ENCODE measurements around the gene PPM1A. TPM values are rescaled to one million over a fixed set of nuclear protein-coding genes. Genes with fewer than 3 reads are reported as not detected.

Gene PPM1A
- total and polyA plus RNA-seq, 2 of the 13 experiments (the other 11 are each of a cell fraction or from before 2014, with no cell fraction given), result 23.3 to 29.8 TPM

DNA sequence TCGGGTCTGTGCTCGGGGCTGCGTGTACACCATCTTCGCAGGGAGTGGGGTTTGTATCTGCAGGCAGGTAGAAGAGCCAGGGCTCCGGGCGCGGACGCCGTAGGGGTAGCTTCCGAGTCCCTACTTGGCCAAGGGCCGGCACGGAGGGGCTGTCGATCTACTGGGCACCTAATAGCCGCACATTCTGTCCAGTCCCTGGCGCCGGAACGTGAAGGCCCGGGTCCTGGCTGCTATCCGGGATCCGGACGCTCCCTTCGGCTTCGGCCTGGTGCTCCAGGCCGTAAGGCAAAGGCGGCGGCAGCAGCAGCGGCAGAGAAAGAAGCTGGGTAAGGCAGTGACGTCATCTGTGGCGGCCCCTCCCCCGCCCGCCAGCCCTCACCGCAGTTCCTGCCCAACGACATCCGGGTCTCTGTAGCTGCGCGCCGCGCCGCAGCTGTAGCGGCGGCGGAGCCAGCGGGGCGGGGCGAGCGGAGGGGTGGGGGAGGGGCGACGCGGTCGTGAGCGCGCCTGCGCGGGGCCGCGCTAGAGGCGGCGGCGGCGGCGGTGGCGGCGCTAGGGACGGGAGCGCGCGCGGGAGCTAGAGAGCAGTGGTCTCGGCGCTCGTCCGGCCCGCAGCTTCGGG lies at the start of gene PPM1A (continued):
- TF ChIP-seq, protein P1, sequence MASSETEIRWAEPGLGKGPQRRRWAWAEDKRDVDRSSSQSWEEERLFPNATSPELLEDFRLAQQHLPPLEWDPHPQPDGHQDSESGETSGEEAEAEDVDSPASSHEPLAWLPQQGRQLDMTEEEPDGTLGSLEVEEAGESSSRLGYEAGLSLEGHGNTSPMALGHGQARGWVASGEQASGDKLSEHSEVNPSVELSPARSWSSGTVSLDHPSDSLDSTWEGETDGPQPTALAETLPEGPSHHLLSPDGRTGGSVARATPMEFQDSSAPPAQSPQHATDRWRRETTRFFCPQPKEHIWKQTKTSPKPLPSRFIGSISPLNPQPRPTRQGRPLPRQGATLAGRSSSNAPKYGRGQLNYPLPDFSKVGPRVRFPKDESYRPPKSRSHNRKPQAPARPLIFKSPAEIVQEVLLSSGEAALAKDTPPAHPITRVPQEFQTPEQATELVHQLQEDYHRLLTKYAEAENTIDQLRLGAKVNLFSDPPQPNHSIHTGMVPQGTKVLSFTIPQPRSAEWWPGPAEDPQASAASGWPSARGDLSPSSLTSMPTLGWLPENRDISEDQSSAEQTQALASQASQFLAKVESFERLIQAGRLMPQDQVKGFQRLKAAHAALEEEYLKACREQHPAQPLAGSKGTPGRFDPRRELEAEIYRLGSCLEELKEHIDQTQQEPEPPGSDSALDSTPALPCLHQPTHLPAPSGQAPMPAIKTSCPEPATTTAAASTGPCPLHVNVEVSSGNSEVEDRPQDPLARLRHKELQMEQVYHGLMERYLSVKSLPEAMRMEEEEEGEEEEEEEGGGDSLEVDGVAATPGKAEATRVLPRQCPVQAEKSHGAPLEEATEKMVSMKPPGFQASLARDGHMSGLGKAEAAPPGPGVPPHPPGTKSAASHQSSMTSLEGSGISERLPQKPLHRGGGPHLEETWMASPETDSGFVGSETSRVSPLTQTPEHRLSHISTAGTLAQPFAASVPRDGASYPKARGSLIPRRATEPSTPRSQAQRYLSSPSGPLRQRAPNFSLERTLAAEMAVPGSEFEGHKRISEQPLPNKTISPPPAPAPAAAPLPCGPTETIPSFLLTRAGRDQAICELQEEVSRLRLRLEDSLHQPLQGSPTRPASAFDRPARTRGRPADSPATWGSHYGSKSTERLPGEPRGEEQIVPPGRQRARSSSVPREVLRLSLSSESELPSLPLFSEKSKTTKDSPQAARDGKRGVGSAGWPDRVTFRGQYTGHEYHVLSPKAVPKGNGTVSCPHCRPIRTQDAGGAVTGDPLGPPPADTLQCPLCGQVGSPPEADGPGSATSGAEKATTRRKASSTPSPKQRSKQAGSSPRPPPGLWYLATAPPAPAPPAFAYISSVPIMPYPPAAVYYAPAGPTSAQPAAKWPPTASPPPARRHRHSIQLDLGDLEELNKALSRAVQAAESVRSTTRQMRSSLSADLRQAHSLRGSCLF (CRISPR knock-in tag; IDR thresholded peaks at IDR 0.05; ENCODE audit: borderline replicate concordance), result no peak; the same call in 1 of the 2 replicates
- TF ChIP-seq ZNF264 (CRISPR knock-in tag; IDR thresholded peaks at IDR 0.05), result peak; percentile 25; the same call in 1 of the 2 replicates
- peak; percentile 81; the same call in 1 of the 2 replicates for TF ChIP-seq ZNF782 (CRISPR knock-in tag; IDR thresholded peaks at IDR 0.05; ENCODE audit: borderline replicate concordance)
- no peak for TF ChIP-seq ZNF616 (CRISPR knock-in tag; IDR thresholded peaks at IDR 0.05; ENCODE audit: low read depth)
- no peak for TF ChIP-seq PRPF4 (IDR thresholded peaks at IDR 0.05; ENCODE audit: low read depth, low read length, poor library complexity, severe bottlenecking)
- no peak for TF ChIP-seq FOXM1 (CRISPR knock-in tag; IDR thresholded peaks at IDR 0.05)
- no peak for TF ChIP-seq ZNF33A (CRISPR knock-in tag; IDR thresholded peaks at IDR 0.05; ENCODE audit: borderline replicate concordance)
- TF ChIP-seq NFYC (CRISPR knock-in tag; IDR thresholded peaks at IDR 0.05), result peak; percentile 40
- TF ChIP-seq, protein P2, sequence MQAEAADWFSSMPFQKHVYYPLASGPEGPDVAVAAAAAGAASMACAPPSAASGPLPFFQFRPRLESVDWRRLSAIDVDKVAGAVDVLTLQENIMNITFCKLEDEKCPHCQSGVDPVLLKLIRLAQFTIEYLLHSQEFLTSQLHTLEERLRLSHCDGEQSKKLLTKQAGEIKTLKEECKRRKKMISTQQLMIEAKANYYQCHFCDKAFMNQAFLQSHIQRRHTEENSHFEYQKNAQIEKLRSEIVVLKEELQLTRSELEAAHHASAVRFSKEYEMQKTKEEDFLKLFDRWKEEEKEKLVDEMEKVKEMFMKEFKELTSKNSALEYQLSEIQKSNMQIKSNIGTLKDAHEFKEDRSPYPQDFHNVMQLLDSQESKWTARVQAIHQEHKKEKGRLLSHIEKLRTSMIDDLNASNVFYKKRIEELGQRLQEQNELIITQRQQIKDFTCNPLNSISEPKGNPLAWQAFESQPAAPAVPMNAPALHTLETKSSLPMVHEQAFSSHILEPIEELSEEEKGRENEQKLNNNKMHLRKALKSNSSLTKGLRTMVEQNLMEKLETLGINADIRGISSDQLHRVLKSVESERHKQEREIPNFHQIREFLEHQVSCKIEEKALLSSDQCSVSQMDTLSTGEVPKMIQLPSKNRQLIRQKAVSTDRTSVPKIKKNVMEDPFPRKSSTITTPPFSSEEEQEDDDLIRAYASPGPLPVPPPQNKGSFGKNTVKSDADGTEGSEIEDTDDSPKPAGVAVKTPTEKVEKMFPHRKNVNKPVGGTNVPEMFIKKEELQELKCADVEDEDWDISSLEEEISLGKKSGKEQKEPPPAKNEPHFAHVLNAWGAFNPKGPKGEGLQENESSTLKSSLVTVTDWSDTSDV (CRISPR knock-in tag; IDR thresholded peaks at IDR 0.05), result no peak
- TF ChIP-seq NONO (IDR thresholded peaks at IDR 0.05), result no peak
- TF ChIP-seq NONO (CRISPR knock-in tag; conservative IDR thresholded peaks at IDR 0.05), result peak; percentile 89
- TF ChIP-seq SALL1 (CRISPR knock-in tag; IDR thresholded peaks at IDR 0.05), result peak; percentile 74
- TF ChIP-seq SPEN (CRISPR knock-in tag; IDR thresholded peaks at IDR 0.05; ENCODE audit: low read depth), result peak; percentile 85; the same call in 1 of the 2 replicates
- peak; percentile 53; the same call in 1 of the 2 replicates for TF ChIP-seq KDM4B (CRISPR knock-in tag; IDR thresholded peaks at IDR 0.05)
- TF ChIP-seq ZNF224 (CRISPR knock-in tag; IDR thresholded peaks at IDR 0.05), result no peak
- no peak for TF ChIP-seq ZNF251 (CRISPR knock-in tag; IDR thresholded peaks at IDR 0.05)
- peak; percentile 67 for TF ChIP-seq ZNF12 (CRISPR knock-in tag; IDR thresholded peaks at IDR 0.05)
- no peak for TF ChIP-seq NKX3-1 (CRISPR knock-in tag; IDR thresholded peaks at IDR 0.05)
- TF ChIP-seq, protein P3, sequence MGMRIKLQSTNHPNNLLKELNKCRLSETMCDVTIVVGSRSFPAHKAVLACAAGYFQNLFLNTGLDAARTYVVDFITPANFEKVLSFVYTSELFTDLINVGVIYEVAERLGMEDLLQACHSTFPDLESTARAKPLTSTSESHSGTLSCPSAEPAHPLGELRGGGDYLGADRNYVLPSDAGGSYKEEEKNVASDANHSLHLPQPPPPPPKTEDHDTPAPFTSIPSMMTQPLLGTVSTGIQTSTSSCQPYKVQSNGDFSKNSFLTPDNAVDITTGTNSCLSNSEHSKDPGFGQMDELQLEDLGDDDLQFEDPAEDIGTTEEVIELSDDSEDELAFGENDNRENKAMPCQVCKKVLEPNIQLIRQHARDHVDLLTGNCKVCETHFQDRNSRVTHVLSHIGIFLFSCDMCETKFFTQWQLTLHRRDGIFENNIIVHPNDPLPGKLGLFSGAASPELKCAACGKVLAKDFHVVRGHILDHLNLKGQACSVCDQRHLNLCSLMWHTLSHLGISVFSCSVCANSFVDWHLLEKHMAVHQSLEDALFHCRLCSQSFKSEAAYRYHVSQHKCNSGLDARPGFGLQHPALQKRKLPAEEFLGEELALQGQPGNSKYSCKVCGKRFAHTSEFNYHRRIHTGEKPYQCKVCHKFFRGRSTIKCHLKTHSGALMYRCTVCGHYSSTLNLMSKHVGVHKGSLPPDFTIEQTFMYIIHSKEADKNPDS (CRISPR knock-in tag; IDR thresholded peaks at IDR 0.05), result peak; percentile 47; the same call in 1 of the 2 replicates
- 0 out of 2 replicates have a peak, but pooled peaks have one; percentile 39 for TF ChIP-seq ZNF329 (CRISPR knock-in tag; IDR thresholded peaks at IDR 0.05; ENCODE audit: low read depth)
